Mammary epithelial cell (primary cell): ENCODE data around the gene REPIN1.

ENCODE experiments used
- CTCF ChIP-seq, 2 donors: IDR thresholded peaks in 1 of 2; conservative IDR thresholded peaks in 1 of 2; 2 replicates each; pipeline ENCODE4 v1.5.1; 2011 to 2012; ENCODE audit warnings: inconsistent platforms in 2 of 2, low read length in 2 of 2, mild to moderate bottlenecking in 2 of 2, control low read depth in 1 of 2, low read depth in 1 of 2; ENCODE audit not compliant: insufficient read depth in 1 of 2; ENCODE audit errors: extremely low read depth in 1 of 2
- EZH2 ChIP-seq: IDR thresholded peaks from 2 replicates; pipeline ENCODE4 v1.6.1; 2012; ENCODE audit warnings: low read length, inconsistent platforms, borderline replicate concordance

GRCh38 chr7:150321788-150322113 is 46.9 kb upstream of the REPIN1 start:
- TF ChIP-seq CTCF (conservative IDR thresholded peaks at IDR 0.05 in 1 of 2, IDR thresholded peaks at IDR 0.05 in 1 of 2; ENCODE audit: extremely low read depth in 1 of 2, insufficient read depth in 1 of 2, low read depth in 1 of 2, low read length in 2 of 2) (no peak), EZH2 (no peak)
